ENCODE data around the gene PIK3C3.

DNA sequence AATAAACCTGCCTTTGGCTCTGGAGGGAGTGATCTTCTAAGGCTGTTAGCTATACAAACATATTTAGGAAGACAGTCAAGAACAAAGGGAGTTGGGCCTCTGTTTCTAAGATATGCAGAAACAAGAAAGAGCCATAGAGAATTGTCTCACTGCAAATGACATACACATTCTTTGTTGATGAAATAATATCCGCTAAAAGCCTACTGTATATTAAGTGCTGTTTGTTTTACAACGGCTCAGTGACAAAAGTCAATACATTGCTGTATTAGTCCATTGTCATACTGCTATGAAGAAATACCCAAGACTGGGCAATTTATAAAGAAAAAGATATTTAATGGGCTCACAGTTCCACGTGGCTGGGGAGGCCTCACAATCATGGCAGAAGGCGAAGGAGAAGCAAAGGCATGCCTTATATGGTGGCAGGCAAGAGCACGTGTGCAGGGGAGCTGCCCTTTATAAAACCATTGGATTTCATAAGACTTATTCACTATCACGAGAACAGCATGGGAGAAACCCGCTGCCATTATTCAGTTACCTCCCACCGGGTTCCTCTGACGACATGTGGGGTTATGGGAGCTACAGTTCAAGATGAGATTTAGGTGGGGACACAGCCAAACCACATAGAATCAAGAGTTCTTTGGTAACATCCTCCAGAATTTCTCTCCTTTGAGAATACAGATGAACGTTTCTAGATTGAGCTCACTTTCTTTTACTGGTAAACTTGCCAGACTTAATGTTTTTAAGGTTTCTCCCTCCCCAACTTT, 157.8 kb downstream of the PIK3C3 start:
- no peak for TF ChIP-seq POLR2A (IDR thresholded peaks at IDR 0.05; ENCODE audit: low read length)
- TF ChIP-seq GATA1 (IDR thresholded peaks at IDR 0.05; ENCODE audit: low read depth, low read length): no peak

All from erythroblast (primary cell).